Ammon's horn (tissue), 1 donor: ENCODE data around the gene MEGF11.

Source experiments
- DNase-seq: peaks from one replicate; pipeline ENCODE4 v3.0.0-alpha.2; 2016; ENCODE audit warnings: low spot score

The MEGF11 gene

DNA sequence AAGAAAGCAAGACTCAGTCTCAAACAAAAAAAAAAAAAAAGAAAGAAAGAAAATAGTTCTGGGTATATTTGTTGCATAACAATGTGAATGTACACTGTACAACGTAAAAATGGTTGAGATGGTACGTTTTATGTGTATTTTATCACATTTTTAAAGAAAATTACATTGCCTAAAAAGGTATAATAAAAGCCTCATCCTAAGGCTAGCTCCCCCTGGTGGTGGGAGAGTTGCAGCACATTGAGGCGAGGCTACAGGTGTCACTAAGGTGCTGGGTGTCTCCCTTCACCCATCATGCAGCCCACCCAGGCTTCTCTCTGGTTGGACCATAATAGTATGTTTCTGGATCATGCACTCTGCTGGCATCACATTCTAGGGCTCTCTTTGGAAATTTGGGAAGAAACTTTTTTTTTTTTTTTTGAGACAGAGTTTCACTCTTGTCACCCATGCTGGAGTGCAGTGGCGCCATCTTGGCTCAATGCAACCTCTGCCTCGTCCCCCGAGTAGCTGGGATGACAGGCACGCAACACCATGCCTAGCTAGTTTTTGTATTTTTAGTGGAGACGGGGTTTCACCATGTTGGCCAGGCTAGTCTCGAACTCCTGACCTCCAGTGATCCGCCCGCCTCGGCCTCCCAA lies 396.6 kb downstream of the MEGF11 start:
- DNase-seq: peak; percentile 56

DNA sequence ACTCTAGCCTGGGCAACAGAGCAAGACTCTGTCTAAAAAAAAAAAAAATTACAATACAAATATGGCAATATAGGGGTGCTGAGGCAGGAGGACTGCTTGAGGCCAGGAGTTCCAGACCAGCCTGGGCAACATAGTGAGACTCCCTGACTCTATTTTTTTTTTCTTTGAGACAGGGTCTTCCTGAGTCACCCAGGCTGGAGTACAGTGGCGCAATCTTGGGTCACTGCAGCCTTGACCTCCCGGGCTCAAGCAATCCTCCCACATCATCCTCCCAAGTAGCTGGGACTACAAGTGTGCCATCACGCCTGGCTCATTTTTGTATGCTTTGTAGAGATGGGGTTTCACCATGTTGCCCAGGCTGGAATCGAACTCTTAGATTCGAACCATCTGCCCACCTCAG lies 401.6 kb downstream of the MEGF11 start:
- DNase-seq: no peak

DNA sequence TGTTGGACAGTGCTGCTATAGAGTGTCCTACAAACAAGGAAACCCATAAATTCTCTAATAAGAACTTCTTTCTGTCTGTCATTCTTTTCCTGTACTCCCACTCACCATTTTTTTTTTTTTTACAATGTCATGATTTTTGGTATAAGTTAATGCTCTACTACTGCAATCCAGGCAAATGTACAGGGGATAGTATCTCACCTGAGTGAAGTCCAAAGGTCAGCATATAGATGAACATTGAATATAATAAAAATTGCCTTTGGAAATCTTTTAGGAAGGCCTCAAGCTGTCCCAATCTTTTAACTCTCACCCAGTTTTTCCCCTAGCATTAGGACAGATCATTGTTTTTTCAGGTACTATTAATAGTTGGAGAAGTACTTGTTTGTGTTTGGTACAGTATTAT lies 405.6 kb downstream of the MEGF11 start:
- no peak for DNase-seq

DNA sequence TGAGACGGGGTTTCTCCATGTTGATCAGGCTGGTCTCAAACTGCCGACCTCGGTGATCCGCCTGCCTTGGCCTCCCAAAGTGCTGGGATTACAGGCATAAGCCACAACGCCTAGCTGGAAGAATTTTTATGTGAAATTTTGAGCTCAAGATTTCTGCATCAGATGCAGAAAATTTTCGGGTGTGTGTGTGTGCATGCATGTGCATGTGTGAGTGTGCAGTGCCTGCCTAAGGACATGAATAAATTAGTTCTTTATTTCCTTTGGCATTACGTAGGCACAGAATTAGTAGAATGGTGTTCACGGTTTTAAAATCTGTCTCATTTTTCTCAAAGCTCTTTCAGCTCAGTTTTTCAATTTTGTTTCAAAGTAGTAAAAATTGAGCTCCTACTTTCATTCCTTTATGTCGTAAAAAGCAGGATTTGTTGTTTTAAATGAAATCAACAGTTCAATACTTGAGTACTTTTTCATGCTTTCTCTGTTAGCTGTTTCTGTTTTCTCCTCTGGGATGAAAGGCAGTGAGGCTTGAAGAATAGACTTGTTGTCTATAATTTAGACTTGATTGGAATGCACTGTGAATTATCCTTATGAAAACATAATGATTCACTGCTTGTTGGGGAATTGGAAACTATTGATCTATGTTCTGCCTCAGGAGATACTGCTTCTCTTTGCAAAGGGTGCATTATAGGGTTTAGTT lies 407.6 kb downstream of the MEGF11 start:
- DNase-seq: no peak
